Measurements from ENCODE around the gene RAP1GDS1.

GRCh38 chr4:98493296-98493695, 232.1 kb downstream of the RAP1GDS1 start:
- TF ChIP-seq POLR2AphosphoS5 (IDR thresholded peaks at IDR 0.05), result no peak
- TF ChIP-seq, protein P1, sequence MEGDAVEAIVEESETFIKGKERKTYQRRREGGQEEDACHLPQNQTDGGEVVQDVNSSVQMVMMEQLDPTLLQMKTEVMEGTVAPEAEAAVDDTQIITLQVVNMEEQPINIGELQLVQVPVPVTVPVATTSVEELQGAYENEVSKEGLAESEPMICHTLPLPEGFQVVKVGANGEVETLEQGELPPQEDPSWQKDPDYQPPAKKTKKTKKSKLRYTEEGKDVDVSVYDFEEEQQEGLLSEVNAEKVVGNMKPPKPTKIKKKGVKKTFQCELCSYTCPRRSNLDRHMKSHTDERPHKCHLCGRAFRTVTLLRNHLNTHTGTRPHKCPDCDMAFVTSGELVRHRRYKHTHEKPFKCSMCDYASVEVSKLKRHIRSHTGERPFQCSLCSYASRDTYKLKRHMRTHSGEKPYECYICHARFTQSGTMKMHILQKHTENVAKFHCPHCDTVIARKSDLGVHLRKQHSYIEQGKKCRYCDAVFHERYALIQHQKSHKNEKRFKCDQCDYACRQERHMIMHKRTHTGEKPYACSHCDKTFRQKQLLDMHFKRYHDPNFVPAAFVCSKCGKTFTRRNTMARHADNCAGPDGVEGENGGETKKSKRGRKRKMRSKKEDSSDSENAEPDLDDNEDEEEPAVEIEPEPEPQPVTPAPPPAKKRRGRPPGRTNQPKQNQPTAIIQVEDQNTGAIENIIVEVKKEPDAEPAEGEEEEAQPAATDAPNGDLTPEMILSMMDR (IDR thresholded peaks at IDR 0.05), result no peak
- TF ChIP-seq POLR2A (IDR thresholded peaks at IDR 0.05; ENCODE audit: low read depth), result no peak

All from esophagus muscularis mucosa (tissue), 3 donors.